Neutrophil (primary cell): ENCODE data around the gene ALOX5AP.

Experiments
- H3K27ac ChIP-seq: fragments of 200-600 bp; sonication (generic); 2 replicates; pipeline ENCODE4 v1.5.1; 2016; ENCODE audit warnings: mild to moderate bottlenecking, moderate library complexity
- H3K27me3 ChIP-seq: fragments of 200-600 bp; sonication (generic); 2 replicates; pipeline ENCODE4 v1.6.0; 2016; ENCODE audit warnings: mild to moderate bottlenecking
- H3K36me3 ChIP-seq: fragments of 200-600 bp; sonication (generic); 2 replicates; pipeline ENCODE4 v1.5.1; 2017
- H3K4me1 ChIP-seq, 2 experiments: fragments of 200-600 bp in 1 of 2; sonication (generic) in 1 of 2; 1 replicate in 1 of 2; 2 replicates in 1 of 2; pipeline versions ENCODE4 v1.5.1 to v1.6.1; 2013 to 2016; ENCODE audit warnings: low read depth in 1 of 2, low read length in 1 of 2, mild to moderate bottlenecking in 1 of 2, moderate library complexity in 1 of 2; ENCODE audit not compliant: control insufficient read depth in 1 of 2, insufficient read depth in 1 of 2
- H3K4me3 ChIP-seq, 2 experiments: fragments of 200-600 bp in 1 of 2; sonication (generic) in 1 of 2; 1 replicate in 1 of 2; 2 replicates in 1 of 2; pipeline ENCODE4 v1.5.1; 2013 to 2016; ENCODE audit warnings: low read depth in 1 of 2, low read length in 1 of 2, mild to moderate bottlenecking in 1 of 2, moderate library complexity in 1 of 2
- H3K9me3 ChIP-seq: fragments of 200-600 bp; sonication (generic); 2 replicates; pipeline ENCODE4 v1.5.1; 2016
- TF ChIP-seq, protein P1 (sequence below): fragments of 200-600 bp; sonication (generic); IDR thresholded peaks from 2 replicates; pipeline ENCODE4 v1.5.1; 2016; ENCODE audit warnings: antibody characterized with exemption

Gene ALOX5AP

DNA sequence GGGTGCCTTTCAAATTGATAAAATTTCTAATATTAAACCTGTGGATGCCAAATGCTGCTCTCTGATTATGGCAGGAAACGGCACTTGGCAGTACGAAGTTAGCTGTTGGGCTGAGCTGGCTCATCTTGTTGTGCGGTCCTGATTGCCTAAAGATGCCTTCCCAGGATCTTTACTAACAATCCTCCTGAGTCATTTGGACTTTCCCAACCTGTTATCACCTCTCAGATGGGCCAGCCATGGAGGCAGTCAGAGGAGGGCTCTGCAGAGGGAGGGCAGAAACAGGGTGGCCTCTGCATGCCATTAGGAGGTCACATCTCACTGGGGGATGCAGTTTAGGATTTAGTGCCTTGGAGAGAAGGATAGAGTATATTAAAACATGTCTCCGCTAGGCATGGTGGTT is 27.3 kb downstream of the ALOX5AP start:
- peak overlapping the region; percentile 58 for H3K27ac ChIP-seq
- peaks cover 16 to 17% of the 10 kb centered on the region in 2 experiments for H3K4me1 ChIP-seq
- TF ChIP-seq, protein P1, sequence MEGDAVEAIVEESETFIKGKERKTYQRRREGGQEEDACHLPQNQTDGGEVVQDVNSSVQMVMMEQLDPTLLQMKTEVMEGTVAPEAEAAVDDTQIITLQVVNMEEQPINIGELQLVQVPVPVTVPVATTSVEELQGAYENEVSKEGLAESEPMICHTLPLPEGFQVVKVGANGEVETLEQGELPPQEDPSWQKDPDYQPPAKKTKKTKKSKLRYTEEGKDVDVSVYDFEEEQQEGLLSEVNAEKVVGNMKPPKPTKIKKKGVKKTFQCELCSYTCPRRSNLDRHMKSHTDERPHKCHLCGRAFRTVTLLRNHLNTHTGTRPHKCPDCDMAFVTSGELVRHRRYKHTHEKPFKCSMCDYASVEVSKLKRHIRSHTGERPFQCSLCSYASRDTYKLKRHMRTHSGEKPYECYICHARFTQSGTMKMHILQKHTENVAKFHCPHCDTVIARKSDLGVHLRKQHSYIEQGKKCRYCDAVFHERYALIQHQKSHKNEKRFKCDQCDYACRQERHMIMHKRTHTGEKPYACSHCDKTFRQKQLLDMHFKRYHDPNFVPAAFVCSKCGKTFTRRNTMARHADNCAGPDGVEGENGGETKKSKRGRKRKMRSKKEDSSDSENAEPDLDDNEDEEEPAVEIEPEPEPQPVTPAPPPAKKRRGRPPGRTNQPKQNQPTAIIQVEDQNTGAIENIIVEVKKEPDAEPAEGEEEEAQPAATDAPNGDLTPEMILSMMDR = no peak
- H3K27me3 ChIP-seq = no peaks in the 10 kb centered on the region
- H3K9me3 ChIP-seq = no peaks in the 10 kb centered on the region
- no peak overlapping the region for H3K4me3 ChIP-seq
- H3K36me3 ChIP-seq = peaks cover 94% of the 10 kb centered on the region

DNA sequence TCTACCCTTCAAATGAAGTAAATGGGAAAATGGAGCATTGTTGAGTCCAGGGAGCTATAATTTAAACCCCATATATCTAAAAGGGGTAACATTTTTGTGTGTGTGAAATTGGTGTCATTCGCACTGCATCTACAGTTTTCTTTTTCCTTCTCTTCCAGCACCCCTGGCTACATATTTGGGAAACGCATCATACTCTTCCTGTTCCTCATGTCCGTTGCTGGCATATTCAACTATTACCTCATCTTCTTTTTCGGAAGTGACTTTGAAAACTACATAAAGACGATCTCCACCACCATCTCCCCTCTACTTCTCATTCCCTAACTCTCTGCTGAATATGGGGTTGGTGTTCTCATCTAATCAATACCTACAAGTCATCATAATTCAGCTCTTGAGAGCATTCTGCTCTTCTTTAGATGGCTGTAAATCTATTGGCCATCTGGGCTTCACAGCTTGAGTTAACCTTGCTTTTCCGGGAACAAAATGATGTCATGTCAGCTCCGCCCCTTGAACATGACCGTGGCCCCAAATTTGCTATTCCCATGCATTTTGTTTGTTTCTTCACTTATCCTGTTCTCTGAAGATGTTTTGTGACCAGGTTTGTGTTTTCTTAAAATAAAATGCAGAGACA is 28.6 kb downstream of the ALOX5AP start:
- Histone ChIP-seq H3K4me3 (no peak overlapping the region), H3K4me1 (peaks cover 16 to 17% of the 10 kb centered on the region in 2 experiments), H3K36me3 (peaks cover 91% of the 10 kb centered on the region), H3K9me3 (no peaks in the 10 kb centered on the region), H3K27ac (peak overlapping the region; percentile 58), H3K27me3 (no peaks in the 10 kb centered on the region)
- TF ChIP-seq, protein P1 = no peak

DNA sequence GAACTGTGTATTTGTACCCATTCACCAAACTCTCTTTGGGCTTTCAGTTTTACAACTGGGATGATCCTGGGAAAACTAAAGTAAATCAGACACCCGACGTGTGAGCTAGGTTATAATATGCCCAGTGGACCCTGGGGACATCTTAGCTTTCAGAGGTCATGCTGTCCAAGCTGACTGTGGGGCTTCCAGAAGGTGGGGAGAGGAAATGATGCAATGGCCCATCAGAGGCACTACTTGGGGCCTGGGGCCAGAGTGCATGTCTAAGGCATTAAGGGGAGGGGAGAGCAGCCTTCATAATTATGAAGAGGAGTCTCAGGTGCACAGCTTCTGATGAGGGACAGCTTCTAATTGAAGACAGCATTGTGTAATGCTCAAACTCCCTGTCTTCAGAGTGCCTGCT is 30.9 kb downstream of the ALOX5AP start:
- no peak overlapping the region for H3K4me3 ChIP-seq
- no peaks in the 10 kb centered on the region for H3K9me3 ChIP-seq
- H3K27me3 ChIP-seq = no peaks in the 10 kb centered on the region
- peaks cover 16 to 17% of the 10 kb centered on the region in 2 experiments for H3K4me1 ChIP-seq
- H3K27ac ChIP-seq = peak overlapping the region; percentile 58
- H3K36me3 ChIP-seq = peaks cover 88% of the 10 kb centered on the region
- TF ChIP-seq, protein P1 = no peak

DNA sequence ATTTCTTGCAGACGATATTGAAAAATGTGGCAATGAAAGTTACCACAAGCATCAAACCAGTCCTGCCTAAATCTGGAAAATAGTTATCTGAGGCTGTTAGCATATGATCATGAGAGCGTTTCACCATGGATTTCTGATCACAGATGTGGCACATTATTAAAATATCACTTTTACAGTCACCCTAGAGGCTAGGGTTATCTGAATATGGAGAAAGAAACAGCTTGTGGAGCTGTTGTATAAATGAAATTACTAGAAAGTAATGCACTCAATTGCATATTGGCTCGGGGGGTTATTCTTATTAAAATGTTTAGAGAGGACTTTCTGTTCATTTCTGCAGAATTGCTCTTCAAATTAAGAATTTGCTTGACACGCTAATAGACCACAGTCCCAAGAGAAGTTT is 35.6 kb downstream of the ALOX5AP start:
- TF ChIP-seq, protein P1 = no peak
- no peak overlapping the region for H3K27ac ChIP-seq
- peaks cover 0 to 1% of the 10 kb centered on the region in 2 experiments for H3K4me1 ChIP-seq
- peaks cover 47% of the 10 kb centered on the region for H3K36me3 ChIP-seq
- no peaks in the 10 kb centered on the region for H3K9me3 ChIP-seq
- H3K27me3 ChIP-seq = no peaks in the 10 kb centered on the region
- no peak overlapping the region for H3K4me3 ChIP-seq

DNA sequence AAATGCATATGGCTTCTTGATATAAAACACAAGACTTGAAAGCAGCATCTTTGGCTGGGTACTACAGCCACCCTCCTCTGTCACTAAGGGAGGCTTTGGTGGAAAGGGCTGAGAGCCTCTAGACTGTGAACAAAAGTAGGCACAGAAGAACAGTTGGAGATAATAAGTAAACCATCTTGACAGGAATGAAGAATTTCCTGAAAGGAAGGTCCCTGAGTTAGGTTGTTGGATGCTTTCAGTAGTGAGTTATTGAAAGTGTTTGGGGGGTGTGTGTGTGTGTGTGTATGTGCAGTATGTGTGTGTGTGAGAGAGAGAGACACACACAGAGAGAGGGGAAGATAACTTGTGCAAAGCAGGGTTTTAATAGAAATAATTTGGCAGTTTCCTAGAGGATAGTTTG is 38.2 kb downstream of the ALOX5AP start:
- H3K27ac ChIP-seq = no peak overlapping the region

More for the DNA sequence above, 38.2 kb downstream of the ALOX5AP start:
- Histone ChIP-seq H3K4me3 (no peak overlapping the region), H3K4me1 (no peaks in the 10 kb centered on the region), H3K9me3 (no peaks in the 10 kb centered on the region), H3K27me3 (no peaks in the 10 kb centered on the region), H3K36me3 (peaks cover 37% of the 10 kb centered on the region)
- TF ChIP-seq, protein P1 = no peak
